H1 (cell line): ENCODE measurements around the gene CD300LB. TPM values are rescaled to one million over a fixed set of nuclear protein-coding genes. Genes with fewer than 3 reads are reported as not detected.

Experiments
- EP300 ChIP-seq, 2 experiments: IDR thresholded peaks; 1 replicate in 1 of 2; 2 replicates in 1 of 2; pipeline ENCODE4 v1.6.1; 2011 to 2012; ENCODE audit warnings: low read depth in 2 of 2, low read length in 2 of 2, mild to moderate bottlenecking in 2 of 2, borderline replicate concordance in 1 of 2, inconsistent platforms in 1 of 2, moderate library complexity in 1 of 2
- JUND ChIP-seq: IDR thresholded peaks from 2 replicates; pipeline ENCODE4 v1.6.1; 2011; ENCODE audit warnings: mild to moderate bottlenecking, improper control_type of control experiment, low read length
- KDM5A ChIP-seq: fragments of 200-600 bp; IDR thresholded peaks from 2 replicates; pipeline ENCODE4 v1.7.1; 2012; ENCODE audit warnings: mild to moderate bottlenecking, low read length, inconsistent platforms, mixed read lengths
- MAX ChIP-seq: IDR thresholded peaks from 2 replicates; pipeline ENCODE4 v1.6.1; 2012; ENCODE audit warnings: inconsistent platforms
- RFX5 ChIP-seq: IDR thresholded peaks from 2 replicates; pipeline ENCODE4 v1.6.1; 2011; ENCODE audit warnings: low read depth, low read length, improper control_type of control experiment, borderline replicate concordance
- TCF12 ChIP-seq: IDR thresholded peaks from 2 replicates; pipeline ENCODE4 v1.6.1; 2011; ENCODE audit warnings: low read depth, mild to moderate bottlenecking, low read length
- TEAD4 ChIP-seq: IDR thresholded peaks from 2 replicates; pipeline ENCODE4 v1.6.1; 2012; ENCODE audit warnings: low read depth, low read length, inconsistent platforms, mixed read lengths
- polyA plus RNA-seq, 7 experiments: library from polyadenylated mRNA; depleted of rRNA in 3 of 7; stranded (reverse) in 5 of 7; unstranded in 2 of 7; fragments of >200 nt in 5 of 7; fragments of 200-250 nt in 2 of 7; gene quantifications; 1 replicate in 5 of 7; 2 replicates in 1 of 7; 4 replicates in 1 of 7; pipeline versions ENCODE4 v1.2.1 to v1.2.3, GENCODE V29; 2011 to 2013; ENCODE audit warnings: missing spikeins in 2 of 7, mixed read lengths in 2 of 7
- total RNA-seq: library from RNA; stranded (reverse); fragmentation: NEBNext Ultra II Directional; extraction: Animal tissue kit (Norgen Biotek cat#: 25700); gene quantifications from 2 replicates; pipeline ENCODE4 v1.2.1, GENCODE V29; 2021

CD300LB gene
- total and polyA plus RNA-seq, 2 of the 8 experiments (the other 6 are each of a cell fraction or from before 2014, with no cell fraction given) = not detected

- TF ChIP-seq JUND (no peak), KDM5A (no peak), EP300 (IDR thresholded peaks at IDR 0.05; ENCODE audit: borderline replicate concordance in 1 of 2, low read depth in 2 of 2, low read length in 2 of 2) (no peak), MAX (no peak), RFX5 (no peak), TEAD4 (no peak), TCF12 (no peak)
Observed at GRCh38 chr17:74520790-74521480, 10.3 kb downstream of the CD300LB start (continued).
